PC-3 (cell line): ENCODE measurements around the gene BHLHA15. TPM values are rescaled to one million over a fixed set of nuclear protein-coding genes. Genes with fewer than 3 reads are reported as not detected.

Experiments used
- ATAC-seq: fragments of 200-7000 bp; cut with Tn5 transposase; 2 replicates; pipeline ENCODE4 v1.9.1; 2020; ENCODE audit warnings: mild to moderate bottlenecking, moderate library complexity
- BruUV-seq: library from RNA; stranded (reverse); fragments of 400-500 nt; replicated peaks from 2 replicates; lab custom pipeline; 2021; lab: Mats Ljungman, UMichigan
- CTCF ChIA-PET: fragments of 300-600 bp; sonication (Branson Sonifier 250); formaldehyde crosslinking; loops from one replicate; lab custom pipeline; 2022; ENCODE audit warnings: antibody characterized with exemption; lab: Charles Lee
- POLR2A ChIA-PET: fragments of 300-600 bp; sonication (Branson Sonifier 250); formaldehyde crosslinking; loops from one replicate; lab custom pipeline; 2022; ENCODE audit warnings: antibody characterized with exemption; ENCODE audit not compliant: unreplicated experiment; lab: Charles Lee
- DNase-seq: peaks from one replicate; pipeline ENCODE4 v3.0.0-alpha.2; 2015
- H2AFZ ChIP-seq: fragments of 300-600 bp; sonication (generic); 2 replicates; pipeline ENCODE4 v1.6.0; 2016; ENCODE audit warnings: antibody characterized with exemption, low read length
- H3F3A ChIP-seq: fragments of 300-600 bp; sonication (generic); one replicate; pipeline ENCODE4 v1.6.0; 2017; ENCODE audit warnings: antibody characterized with exemption, low read length, control low read depth, mild to moderate bottlenecking; ENCODE audit not compliant: unreplicated experiment
- H3K27ac ChIP-seq: fragments of 300-600 bp; sonication (generic); 2 replicates; pipeline ENCODE4 v1.5.1; 2016; ENCODE audit warnings: mild to moderate bottlenecking, low read length
- H3K27me3 ChIP-seq: fragments of 300-600 bp; sonication (generic); 2 replicates; pipeline ENCODE4 v1.6.1; 2016; ENCODE audit warnings: low read length, mixed read lengths
- H3K36me3 ChIP-seq: fragments of 300-600 bp; sonication (generic); 2 replicates; pipeline ENCODE4 v1.6.1; 2016; ENCODE audit warnings: low read depth, mixed run types, low read length, mixed read lengths
- H3K4me1 ChIP-seq: fragments of 300-600 bp; sonication (generic); 2 replicates; pipeline ENCODE4 v1.5.1; 2016; ENCODE audit warnings: low read length; ENCODE audit not compliant: insufficient read depth
- H3K4me2 ChIP-seq: fragments of 300-600 bp; sonication (generic); 2 replicates; pipeline ENCODE4 v1.6.0; 2016; ENCODE audit warnings: low read length
- H3K4me3 ChIP-seq: fragments of 300-600 bp; sonication (generic); 2 replicates; pipeline ENCODE4 v1.5.1; 2016; ENCODE audit warnings: mild to moderate bottlenecking, low read length, mixed read lengths
- H3K79me2 ChIP-seq: fragments of 300-600 bp; sonication (generic); 2 replicates; pipeline ENCODE4 v1.6.1; 2017; ENCODE audit warnings: low read length, mixed read lengths
- H3K9ac ChIP-seq: fragments of 300-600 bp; sonication (generic); 2 replicates; pipeline ENCODE4 v1.6.0; 2016; ENCODE audit warnings: mild to moderate bottlenecking, low read length
- H3K9me2 ChIP-seq: fragments of 300-600 bp; sonication (generic); replicated peaks from 2 replicates; pipeline ENCODE4 v1.6.1; 2016; ENCODE audit warnings: mixed run types, low read length, mixed read lengths
- H3K9me3 ChIP-seq: fragments of 300-600 bp; sonication (generic); 2 replicates; pipeline ENCODE4 v1.6.1; 2016; ENCODE audit warnings: low read length, mixed read lengths
- H4K20me1 ChIP-seq: fragments of 300-600 bp; sonication (generic); 2 replicates; pipeline ENCODE4 v1.6.1; 2016; ENCODE audit warnings: low read length, mixed read lengths
- EZH2 ChIP-seq: fragments of 300-600 bp; sonication (generic); IDR thresholded peaks from one replicate; pipeline ENCODE4 v1.6.1; 2017; ENCODE audit warnings: antibody characterized with exemption, mild to moderate bottlenecking, low read length; ENCODE audit not compliant: unreplicated experiment
- EZH2phosphoT487 ChIP-seq: fragments of 300-600 bp; sonication (generic); IDR thresholded peaks from 2 replicates; pipeline ENCODE4 v1.6.1; 2018; ENCODE audit warnings: mild to moderate bottlenecking, antibody characterized with exemption, low read length, borderline replicate concordance
- intact Hi-C: fragments of 100-400 bp; cut with micrococcal nuclease; formaldehyde crosslinking; loops from 2 replicates; pipeline ENCODE4 v1.9.0; 2023
- total RNA-seq: library from RNA; depleted of rRNA; stranded (reverse); fragments of >200 nt; gene quantifications from 2 replicates; pipeline ENCODE4 v1.2.3, GENCODE V29; 2014
- TF ChIP-seq, protein P1 (sequence below): fragments of 300-600 bp; sonication (generic); conservative IDR thresholded peaks from 2 replicates; pipeline ENCODE4 v1.5.1; 2017; ENCODE audit warnings: antibody characterized with exemption, low read depth, mild to moderate bottlenecking, low read length

Gene BHLHA15
- total RNA-seq, 1 experiment from 2014 or later = 12.0 TPM

- H3K4me2 ChIP-seq = no peak overlapping the region
- POLR2A ChIA-PET = no interaction called here
These were observed 2.9 kb downstream of the BHLHA15 start for GRCh38 chr7:98213888-98214810.

DNA sequence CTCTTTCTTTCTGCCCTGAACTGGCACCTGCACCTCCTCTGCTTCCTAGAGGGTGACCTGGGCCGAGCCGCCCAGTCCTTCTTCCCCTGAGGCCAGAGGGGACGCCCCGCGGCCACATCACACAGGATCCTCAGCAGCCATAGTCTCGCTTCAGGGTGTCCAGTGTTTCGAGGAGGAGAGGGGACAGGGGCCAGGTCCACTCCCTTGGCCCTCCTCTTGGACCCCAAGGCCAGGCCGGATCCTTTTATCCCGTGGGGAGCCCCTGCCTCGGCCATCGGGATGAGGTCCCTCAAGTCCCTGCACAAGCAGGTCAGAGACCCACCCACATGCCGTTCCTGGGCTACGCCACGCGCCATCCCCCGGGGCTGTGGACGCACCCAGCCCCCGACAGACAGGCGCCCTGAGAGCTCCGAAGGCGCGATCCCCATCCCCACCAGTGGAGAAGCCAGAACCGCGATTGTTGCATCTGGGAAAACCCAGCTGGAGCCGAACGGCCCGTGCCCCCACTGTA is 3.6 kb downstream of the BHLHA15 start:
- no peak for TF ChIP-seq EZH2phosphoT487
- TF ChIP-seq, protein P1, sequence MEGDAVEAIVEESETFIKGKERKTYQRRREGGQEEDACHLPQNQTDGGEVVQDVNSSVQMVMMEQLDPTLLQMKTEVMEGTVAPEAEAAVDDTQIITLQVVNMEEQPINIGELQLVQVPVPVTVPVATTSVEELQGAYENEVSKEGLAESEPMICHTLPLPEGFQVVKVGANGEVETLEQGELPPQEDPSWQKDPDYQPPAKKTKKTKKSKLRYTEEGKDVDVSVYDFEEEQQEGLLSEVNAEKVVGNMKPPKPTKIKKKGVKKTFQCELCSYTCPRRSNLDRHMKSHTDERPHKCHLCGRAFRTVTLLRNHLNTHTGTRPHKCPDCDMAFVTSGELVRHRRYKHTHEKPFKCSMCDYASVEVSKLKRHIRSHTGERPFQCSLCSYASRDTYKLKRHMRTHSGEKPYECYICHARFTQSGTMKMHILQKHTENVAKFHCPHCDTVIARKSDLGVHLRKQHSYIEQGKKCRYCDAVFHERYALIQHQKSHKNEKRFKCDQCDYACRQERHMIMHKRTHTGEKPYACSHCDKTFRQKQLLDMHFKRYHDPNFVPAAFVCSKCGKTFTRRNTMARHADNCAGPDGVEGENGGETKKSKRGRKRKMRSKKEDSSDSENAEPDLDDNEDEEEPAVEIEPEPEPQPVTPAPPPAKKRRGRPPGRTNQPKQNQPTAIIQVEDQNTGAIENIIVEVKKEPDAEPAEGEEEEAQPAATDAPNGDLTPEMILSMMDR = no peak
- TF ChIP-seq EZH2 = no peak
- CTCF ChIA-PET = no interaction called here
- no peaks in the 10 kb centered on the region for H3K27me3 ChIP-seq
- no peaks in the 10 kb centered on the region for H3K79me2 ChIP-seq
- H3F3A ChIP-seq = no peaks in the 10 kb centered on the region
- H3K9me2 ChIP-seq = no peaks in the 10 kb centered on the region
- ATAC-seq (no peak), DNase-seq (no peak)
- BruUV-seq = no TSS peak
- no peaks in the 10 kb centered on the region for H3K36me3 ChIP-seq
- H3K9me3 ChIP-seq = no peaks in the 10 kb centered on the region
- no peak overlapping the region for H2AFZ ChIP-seq
- no peak overlapping the region for H3K4me2 ChIP-seq
- no peaks in the 10 kb centered on the region for H4K20me1 ChIP-seq
- POLR2A ChIA-PET = interaction anchor here (0.6 kb wide), 1 partner anchor 154 kb away, joined by 18 read pairs; no protein-coding TSS in a partner anchor
- H3K4me3 ChIP-seq = no peak overlapping the region
- H3K4me1 ChIP-seq = no peaks in the 10 kb centered on the region
- no peak overlapping the region for H3K27ac ChIP-seq
- intact Hi-C loops = no loop called here
- H3K9ac ChIP-seq = no peak overlapping the region

More at GRCh38 chr7:98213888-98214810, 2.9 kb downstream of the BHLHA15 start:
- Histone ChIP-seq H2AFZ (no peak overlapping the region), H3K36me3 (no peaks in the 10 kb centered on the region), H3K9me2 (no peaks in the 10 kb centered on the region), H3K27ac (no peak overlapping the region), H3K4me3 (no peak overlapping the region), H3K4me1 (no peaks in the 10 kb centered on the region), H3K9me3 (no peaks in the 10 kb centered on the region), H3F3A (no peaks in the 10 kb centered on the region), H3K27me3 (no peaks in the 10 kb centered on the region), H4K20me1 (no peaks in the 10 kb centered on the region), H3K9ac (no peak overlapping the region), H3K79me2 (no peaks in the 10 kb centered on the region)
- CTCF ChIA-PET = no interaction called here
- no peak for DNase-seq
- no peak for TF ChIP-seq EZH2phosphoT487
- TF ChIP-seq, protein P1 = no peak
- no peak for TF ChIP-seq EZH2
- intact Hi-C loops = no loop called here
- no peak for ATAC-seq
- no TSS peak for BruUV-seq
